K562 (cell line): Measurements from ENCODE around the gene PLXND1.

ENCODE experiments used
- CREBBP ChIP-seq: IDR thresholded peaks from one replicate; pipeline ENCODE4 v1.6.1; 2012; ENCODE audit warnings: low read depth, mild to moderate bottlenecking, control low read depth, inconsistent platforms, low read length
- FOXJ3 ChIP-seq: sonication (generic); formaldehyde crosslinking; IDR thresholded peaks from 2 replicates; pipeline ENCODE4 v1.4.0; 2020; ENCODE audit warnings: mild to moderate bottlenecking, missing genetic modification reagents
- KAT7 ChIP-seq: sonication (generic); formaldehyde crosslinking; IDR thresholded peaks from 2 replicates; pipeline ENCODE4 v1.8.0; 2022; ENCODE audit warnings: missing genetic modification reagents, mild to moderate bottlenecking, borderline replicate concordance
- MYNN ChIP-seq, 2 experiments: sonication (generic); formaldehyde crosslinking in 1 of 2; IDR thresholded peaks; 2 replicates each; pipeline versions ENCODE4 v1.5.0 to v1.6.1; 2016 to 2020; ENCODE audit warnings: antibody characterized with exemption in 1 of 2, missing genetic modification reagents in 1 of 2
- POLR2A ChIP-seq: fragments of 450-650 bp; conservative IDR thresholded peaks from 2 replicates; pipeline ENCODE4 v1.6.1; 2016
- SREBF2 ChIP-seq: sonication (generic); formaldehyde crosslinking; IDR thresholded peaks from 2 replicates; pipeline ENCODE4 v1.4.0; 2020; ENCODE audit warnings: mild to moderate bottlenecking, missing genetic modification reagents
- SRF ChIP-seq, 2 experiments: fragments of 250-450, 450-650 bp in 1 of 2; sonication (Bioruptor Pico) in 1 of 2; sonication (generic) in 1 of 2; formaldehyde crosslinking; IDR thresholded peaks; 2 replicates each; pipeline versions ENCODE4 v1.5.0 to v1.5.1; 2020 to 2022; ENCODE audit warnings: mild to moderate bottlenecking in 1 of 2, missing genetic modification reagents in 1 of 2
- ZNF175 ChIP-seq: fragments of 200-800 bp; sonication (Bioruptor generic); IDR thresholded peaks from 2 replicates; pipeline ENCODE4 v1.6.1; 2016; ENCODE audit warnings: low read depth, mild to moderate bottlenecking, missing genetic modification characterization, missing compliant biosample characterization
- ZNF23 ChIP-seq: fragments of 250-450 bp; sonication (Bioruptor Pico); IDR thresholded peaks from 2 replicates; pipeline ENCODE4 v1.4.0; 2020; ENCODE audit warnings: mild to moderate bottlenecking
- ZNF707 ChIP-seq: fragments of 250-450 bp; sonication (Bioruptor Pico); conservative IDR thresholded peaks from 2 replicates; pipeline ENCODE4 v1.8.0; 2022; ENCODE audit warnings: inconsistent platforms, mild to moderate bottlenecking, moderate library complexity
- TF ChIP-seq, protein P1 (sequence below): fragments of 450-650 bp; IDR thresholded peaks from 2 replicates; pipeline ENCODE4 v1.6.1; 2016; ENCODE audit warnings: antibody characterized with exemption
- TF ChIP-seq, protein P2 (sequence below), 2 experiments: fragments of 450-650 bp in 1 of 2; sonication (generic) in 1 of 2; formaldehyde crosslinking in 1 of 2; IDR thresholded peaks in 1 of 2; conservative IDR thresholded peaks in 1 of 2; 2 replicates each; pipeline versions ENCODE4 v1.6.1 to v1.8.1; 2016 to 2023; ENCODE audit warnings: mild to moderate bottlenecking in 2 of 2, moderate library complexity in 2 of 2, inconsistent platforms in 1 of 2, missing genetic modification reagents in 1 of 2
- TF ChIP-seq, protein P3 (sequence below): sonication (generic); formaldehyde crosslinking; IDR thresholded peaks from 2 replicates; pipeline ENCODE4 v1.9.0; 2022; ENCODE audit warnings: mild to moderate bottlenecking, missing genetic modification reagents
- TF ChIP-seq, protein P4 (sequence below): sonication (generic); formaldehyde crosslinking; IDR thresholded peaks from 2 replicates; pipeline ENCODE4 v1.8.0; 2023; ENCODE audit warnings: mild to moderate bottlenecking, missing genetic modification reagents

DNA sequence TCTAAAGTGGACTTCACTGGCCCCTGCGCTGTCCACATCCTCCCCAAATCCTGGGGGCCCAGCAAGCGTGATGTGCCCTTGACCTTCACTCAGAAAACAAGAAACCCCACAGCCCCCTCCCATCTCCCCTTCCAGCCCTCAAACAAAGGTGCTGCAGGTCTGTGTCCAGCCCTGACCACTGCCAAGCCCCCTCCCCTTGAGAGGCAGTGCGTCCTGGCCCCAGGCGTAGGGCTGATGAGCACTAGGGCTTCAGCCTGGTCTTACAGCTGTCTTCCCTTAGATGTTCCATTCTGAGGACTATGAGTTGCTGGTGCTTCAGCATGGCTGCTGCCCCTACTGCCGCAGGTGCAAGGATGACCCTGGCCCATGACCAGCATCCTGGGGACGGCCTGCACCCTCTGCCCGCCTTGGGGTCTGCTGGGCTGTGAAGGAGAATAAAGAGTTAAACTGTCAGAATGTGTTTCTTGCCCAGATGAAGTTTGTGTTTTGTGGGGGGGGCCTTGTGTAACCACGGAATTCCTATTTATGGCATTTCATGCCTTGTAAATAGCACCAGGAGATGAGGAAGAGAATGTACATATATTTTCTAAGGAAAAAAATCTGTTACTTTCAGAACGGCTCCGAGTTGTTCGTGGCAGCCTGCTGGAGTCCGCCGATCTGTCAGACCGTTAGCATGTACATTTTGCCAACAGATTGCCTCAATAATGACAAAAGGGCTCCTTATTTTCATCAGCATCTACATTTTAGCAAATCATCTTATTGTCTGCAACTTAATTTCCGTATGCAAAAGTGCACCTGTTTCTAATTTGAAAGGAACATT lies 86.4 kb downstream of the PLXND1 start:
- TF ChIP-seq SREBF2 (CRISPR knock-in tag) (no peak), SRF (CRISPR knock-in tag; IDR thresholded peaks at IDR 0.05) (no peak), ZNF23 (no peak), CREBBP (no peak), MYNN (IDR thresholded peaks at IDR 0.05) (no peak), MYNN (CRISPR knock-in tag; IDR thresholded peaks at IDR 0.05) (no peak), POLR2A (no peak), KAT7 (CRISPR knock-in tag) (no peak), FOXJ3 (CRISPR knock-in tag) (no peak), ZNF175 (CRISPR knock-in tag) (no peak), ZNF707 (CRISPR knock-in tag) (no peak)
- TF ChIP-seq, protein P1, sequence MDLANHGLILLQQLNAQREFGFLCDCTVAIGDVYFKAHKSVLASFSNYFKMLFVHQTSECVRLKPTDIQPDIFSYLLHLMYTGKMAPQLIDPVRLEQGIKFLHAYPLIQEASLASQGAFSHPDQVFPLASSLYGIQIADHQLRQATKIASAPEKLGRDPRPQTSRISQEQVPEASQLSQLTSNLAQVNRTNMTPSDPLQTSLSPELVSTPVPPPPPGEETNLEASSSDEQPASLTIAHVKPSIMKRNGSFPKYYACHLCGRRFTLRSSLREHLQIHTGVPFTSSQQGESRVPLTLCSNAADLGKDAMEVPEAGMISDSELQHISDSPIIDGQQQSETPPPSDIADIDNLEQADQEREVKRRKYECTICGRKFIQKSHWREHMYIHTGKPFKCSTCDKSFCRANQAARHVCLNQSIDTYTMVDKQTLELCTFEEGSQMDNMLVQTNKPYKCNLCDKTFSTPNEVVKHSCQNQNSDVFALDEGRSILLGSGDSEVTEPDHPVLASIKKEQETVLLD: no peak
- TF ChIP-seq, protein P2, sequence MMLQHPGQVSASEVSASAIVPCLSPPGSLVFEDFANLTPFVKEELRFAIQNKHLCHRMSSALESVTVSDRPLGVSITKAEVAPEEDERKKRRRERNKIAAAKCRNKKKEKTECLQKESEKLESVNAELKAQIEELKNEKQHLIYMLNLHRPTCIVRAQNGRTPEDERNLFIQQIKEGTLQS (IDR thresholded peaks at IDR 0.05): no peak
- TF ChIP-seq, protein P2 (CRISPR knock-in tag; conservative IDR thresholded peaks at IDR 0.05): no peak
- TF ChIP-seq, protein P3, sequence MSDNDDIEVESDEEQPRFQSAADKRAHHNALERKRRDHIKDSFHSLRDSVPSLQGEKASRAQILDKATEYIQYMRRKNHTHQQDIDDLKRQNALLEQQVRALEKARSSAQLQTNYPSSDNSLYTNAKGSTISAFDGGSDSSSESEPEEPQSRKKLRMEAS (CRISPR knock-in tag): no peak
- TF ChIP-seq, protein P4, sequence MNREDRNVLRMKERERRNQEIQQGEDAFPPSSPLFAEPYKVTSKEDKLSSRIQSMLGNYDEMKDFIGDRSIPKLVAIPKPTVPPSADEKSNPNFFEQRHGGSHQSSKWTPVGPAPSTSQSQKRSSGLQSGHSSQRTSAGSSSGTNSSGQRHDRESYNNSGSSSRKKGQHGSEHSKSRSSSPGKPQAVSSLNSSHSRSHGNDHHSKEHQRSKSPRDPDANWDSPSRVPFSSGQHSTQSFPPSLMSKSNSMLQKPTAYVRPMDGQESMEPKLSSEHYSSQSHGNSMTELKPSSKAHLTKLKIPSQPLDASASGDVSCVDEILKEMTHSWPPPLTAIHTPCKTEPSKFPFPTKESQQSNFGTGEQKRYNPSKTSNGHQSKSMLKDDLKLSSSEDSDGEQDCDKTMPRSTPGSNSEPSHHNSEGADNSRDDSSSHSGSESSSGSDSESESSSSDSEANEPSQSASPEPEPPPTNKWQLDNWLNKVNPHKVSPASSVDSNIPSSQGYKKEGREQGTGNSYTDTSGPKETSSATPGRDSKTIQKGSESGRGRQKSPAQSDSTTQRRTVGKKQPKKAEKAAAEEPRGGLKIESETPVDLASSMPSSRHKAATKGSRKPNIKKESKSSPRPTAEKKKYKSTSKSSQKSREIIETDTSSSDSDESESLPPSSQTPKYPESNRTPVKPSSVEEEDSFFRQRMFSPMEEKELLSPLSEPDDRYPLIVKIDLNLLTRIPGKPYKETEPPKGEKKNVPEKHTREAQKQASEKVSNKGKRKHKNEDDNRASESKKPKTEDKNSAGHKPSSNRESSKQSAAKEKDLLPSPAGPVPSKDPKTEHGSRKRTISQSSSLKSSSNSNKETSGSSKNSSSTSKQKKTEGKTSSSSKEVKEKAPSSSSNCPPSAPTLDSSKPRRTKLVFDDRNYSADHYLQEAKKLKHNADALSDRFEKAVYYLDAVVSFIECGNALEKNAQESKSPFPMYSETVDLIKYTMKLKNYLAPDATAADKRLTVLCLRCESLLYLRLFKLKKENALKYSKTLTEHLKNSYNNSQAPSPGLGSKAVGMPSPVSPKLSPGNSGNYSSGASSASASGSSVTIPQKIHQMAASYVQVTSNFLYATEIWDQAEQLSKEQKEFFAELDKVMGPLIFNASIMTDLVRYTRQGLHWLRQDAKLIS (CRISPR knock-in tag): no peak
